Measurements from ENCODE around the gene YJU2.
A peak's percentile ranks its signal among the peaks of the same experiment; 100 is the strongest.

- TF ChIP-seq ATF7 (IDR thresholded peaks at IDR 0.05) (peak; percentile 84), ATF7 (CRISPR knock-in tag; IDR thresholded peaks at IDR 0.05) (no peak), SP5 (CRISPR knock-in tag; IDR thresholded peaks at IDR 0.05; ENCODE audit: borderline replicate concordance, low read depth) (no peak), ZNF83 (CRISPR knock-in tag; IDR thresholded peaks at IDR 0.05; ENCODE audit: borderline replicate concordance) (no peak), CTCF (CRISPR knock-in tag; IDR thresholded peaks at IDR 0.05) (no peak), BRF2 (CRISPR knock-in tag; IDR thresholded peaks at IDR 0.05) (no peak), POLR2A (IDR thresholded peaks at IDR 0.05; ENCODE audit: insufficient read depth in 1 of 2, low read depth in 2 of 2, low read length in 2 of 2) (no peak), TCF7 (IDR thresholded peaks at IDR 0.05; ENCODE audit: low read depth) (no peak), PATZ1 (CRISPR knock-in tag; IDR thresholded peaks at IDR 0.05) (peak; percentile 49; the same call in 1 of the 2 replicates), MLX (CRISPR knock-in tag; IDR thresholded peaks at IDR 0.05) (no peak)
- TF ChIP-seq, protein P1, sequence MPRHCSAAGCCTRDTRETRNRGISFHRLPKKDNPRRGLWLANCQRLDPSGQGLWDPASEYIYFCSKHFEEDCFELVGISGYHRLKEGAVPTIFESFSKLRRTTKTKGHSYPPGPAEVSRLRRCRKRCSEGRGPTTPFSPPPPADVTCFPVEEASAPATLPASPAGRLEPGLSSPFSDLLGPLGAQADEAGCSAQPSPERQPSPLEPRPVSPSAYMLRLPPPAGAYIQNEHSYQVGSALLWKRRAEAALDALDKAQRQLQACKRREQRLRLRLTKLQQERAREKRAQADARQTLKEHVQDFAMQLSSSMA (CRISPR knock-in tag; IDR thresholded peaks at IDR 0.05): no peak
- TF ChIP-seq, protein P2, sequence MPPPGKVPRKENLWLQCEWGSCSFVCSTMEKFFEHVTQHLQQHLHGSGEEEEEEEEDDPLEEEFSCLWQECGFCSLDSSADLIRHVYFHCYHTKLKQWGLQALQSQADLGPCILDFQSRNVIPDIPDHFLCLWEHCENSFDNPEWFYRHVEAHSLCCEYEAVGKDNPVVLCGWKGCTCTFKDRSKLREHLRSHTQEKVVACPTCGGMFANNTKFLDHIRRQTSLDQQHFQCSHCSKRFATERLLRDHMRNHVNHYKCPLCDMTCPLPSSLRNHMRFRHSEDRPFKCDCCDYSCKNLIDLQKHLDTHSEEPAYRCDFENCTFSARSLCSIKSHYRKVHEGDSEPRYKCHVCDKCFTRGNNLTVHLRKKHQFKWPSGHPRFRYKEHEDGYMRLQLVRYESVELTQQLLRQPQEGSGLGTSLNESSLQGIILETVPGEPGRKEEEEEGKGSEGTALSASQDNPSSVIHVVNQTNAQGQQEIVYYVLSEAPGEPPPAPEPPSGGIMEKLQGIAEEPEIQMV (CRISPR knock-in tag; IDR thresholded peaks at IDR 0.05; ENCODE audit: low read depth): no peak
Measured at GRCh38 chr19:4215807-4216206, 31.1 kb upstream of the YJU2 start.
